GM19025 (cell line): ENCODE data around the gene DRD4.

ENCODE experiments used
- ATAC-seq: cut with Tn5 transposase; IDR thresholded peaks from one replicate; pipeline ENCODE4 v1.9.1; 2021; ENCODE audit warnings: mild to moderate bottlenecking, low read depth, moderate library complexity; ENCODE audit not compliant: unreplicated experiment

DRD4 gene

DNA sequence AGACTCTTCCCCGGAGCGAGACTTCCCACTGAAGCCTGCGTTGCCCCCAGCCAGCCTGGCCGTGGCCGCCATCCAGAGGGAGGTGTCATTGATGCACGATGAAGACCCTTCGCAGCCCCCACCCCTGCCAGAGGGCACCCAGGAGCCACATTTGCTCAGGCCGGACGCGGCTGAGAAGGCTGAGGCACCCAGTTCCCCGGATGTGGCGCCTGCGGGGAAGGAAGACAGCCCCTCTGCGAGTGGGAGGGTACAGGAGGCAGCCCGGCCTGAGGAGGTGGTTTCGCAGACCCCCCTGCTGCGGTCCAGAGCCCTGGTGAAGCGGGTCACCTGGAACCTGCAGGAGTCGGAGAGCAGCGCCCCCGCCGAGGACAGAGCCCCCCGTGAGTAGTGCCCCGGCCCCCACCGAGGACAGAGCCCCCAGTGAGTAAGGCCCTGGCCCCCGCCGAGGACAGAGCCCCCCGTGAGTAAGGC, 27.7 kb upstream of the DRD4 start:
- ATAC-seq = no peak

DNA sequence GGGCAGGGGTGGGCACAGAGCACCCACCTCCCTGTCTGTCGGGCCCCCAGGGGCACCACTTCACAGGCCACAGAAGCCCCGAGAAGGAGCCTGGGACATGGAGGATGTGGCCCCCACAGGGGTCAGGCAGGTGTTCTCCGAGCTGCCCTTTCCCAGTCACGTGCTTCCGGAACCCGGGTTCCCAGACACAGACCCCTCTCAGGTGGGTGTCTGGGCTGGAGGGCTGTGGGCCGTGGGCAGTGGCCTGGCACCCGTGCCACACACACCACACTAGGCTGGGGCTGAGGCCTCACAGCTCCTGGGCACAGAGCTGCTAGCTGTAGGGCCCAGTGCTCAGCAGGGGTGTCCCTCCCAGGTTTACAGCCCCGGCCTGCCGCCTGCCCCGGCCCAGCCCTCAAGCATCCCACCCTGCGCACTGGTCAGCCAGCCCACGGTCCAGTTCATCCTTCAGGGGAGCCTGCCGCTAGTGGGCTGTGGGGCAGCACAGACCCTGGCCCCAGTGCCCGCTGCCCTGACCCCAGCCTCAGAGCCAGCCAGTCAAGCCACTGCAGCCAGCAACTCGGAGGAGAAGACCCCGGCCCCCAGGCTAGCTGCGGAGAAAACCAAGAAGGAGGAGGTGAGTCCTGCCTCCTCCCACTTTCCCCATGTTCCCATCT, 26.8 kb upstream of the DRD4 start:
- no peak for ATAC-seq

DNA sequence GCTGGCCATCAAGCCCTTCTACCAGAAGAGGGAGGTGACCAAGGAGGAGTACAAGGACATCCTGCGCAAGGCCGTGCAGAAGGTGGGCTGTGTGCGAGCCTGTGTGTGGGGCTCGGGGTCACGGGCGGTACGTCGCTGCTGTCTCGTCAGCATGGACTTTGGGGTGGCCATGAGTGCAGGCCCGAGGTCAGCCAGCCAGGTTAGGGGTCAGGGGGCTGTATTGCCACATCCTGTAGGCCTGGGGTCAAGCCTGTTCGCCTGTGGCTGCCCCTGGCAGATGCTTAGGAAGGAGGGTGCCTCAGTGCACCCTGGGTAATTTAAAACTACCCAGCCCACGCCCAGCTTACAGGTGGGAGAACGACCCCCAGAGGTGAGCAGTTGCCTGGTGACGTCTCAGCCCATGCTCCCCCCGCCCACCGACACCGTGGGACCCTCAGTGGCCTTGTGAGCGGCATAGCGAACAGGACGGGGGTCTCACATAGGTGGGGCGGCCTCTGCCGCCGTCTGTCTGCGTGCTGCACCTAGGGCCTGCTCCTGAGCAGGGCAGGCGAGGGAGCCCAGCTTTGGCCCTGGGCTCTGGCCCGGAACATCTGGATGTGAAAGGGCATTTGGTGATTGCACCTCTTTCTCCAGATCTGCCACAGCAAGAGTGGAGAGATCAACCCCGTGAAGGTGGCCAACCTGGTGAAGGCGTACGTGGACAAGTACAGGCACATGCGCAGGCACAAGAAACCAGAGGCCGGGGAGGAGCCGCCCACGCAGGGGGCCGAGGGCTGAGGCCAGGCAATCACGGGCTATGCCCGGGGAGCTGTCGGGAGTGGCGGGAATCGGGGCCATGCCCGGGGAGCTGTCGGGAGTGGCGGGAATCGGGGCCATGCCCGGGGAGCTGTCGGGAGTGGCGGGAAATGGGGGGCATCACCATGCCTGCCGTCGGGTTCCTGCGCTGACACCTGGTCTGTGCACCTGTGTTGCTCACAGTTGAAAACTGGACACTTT, 25.8 kb upstream of the DRD4 start:
- ATAC-seq = no peak

DNA sequence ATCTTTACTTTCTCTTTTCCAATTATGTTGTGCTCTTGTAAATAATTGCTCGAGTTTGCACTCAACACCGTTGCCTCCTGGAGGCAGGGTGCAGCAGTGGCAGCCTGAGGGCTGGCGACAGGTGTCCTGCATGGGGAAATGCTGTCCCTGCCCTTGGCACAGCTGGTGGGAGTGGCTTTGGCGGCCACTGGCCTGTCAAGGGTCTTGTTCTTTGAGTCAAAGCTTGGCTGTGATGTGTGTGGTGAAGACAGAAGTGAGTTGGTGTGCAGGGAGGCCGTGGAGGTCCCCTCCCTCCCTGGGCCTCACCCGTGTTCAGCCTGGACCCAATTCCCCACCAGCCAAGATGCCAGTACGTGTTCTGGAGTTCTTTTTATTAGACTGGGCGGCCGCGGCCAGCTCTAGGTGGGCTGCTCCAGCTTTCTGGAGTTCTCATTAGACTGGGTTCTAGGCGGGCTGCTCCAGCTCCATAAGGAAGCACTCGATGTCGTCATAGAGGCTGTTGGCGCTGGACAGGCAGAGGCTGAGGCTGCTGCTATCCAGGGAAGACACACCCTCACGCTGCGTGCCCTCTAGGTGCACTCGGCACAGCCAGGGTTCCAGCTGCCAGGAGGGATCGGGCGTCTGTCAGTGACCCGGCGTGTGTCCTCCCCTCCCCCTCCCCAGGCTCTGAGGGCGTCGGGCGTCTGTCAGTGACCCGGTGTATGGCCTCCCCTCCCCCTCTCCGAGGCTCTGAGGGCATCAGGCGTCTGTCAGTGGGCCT, 24.7 kb upstream of the DRD4 start:
- ATAC-seq = no peak

DNA sequence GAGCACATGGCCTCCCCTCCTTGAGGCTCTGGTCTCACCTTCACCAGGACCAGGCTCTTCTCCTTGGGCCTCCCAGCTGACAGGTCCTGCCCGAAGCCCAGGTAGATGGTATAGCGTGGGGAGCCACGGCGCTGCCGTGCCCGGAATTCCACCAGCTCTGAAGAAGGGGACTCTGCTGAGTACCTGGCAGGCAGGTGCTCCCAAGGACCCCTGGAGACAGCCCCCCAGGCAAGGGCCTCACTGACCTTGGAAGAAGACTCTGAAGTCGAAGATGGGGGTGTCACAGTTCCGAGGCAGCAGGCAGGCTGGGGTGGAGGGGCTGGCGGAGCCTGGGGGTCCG, 24.1 kb upstream of the DRD4 start:
- no peak for ATAC-seq

DNA sequence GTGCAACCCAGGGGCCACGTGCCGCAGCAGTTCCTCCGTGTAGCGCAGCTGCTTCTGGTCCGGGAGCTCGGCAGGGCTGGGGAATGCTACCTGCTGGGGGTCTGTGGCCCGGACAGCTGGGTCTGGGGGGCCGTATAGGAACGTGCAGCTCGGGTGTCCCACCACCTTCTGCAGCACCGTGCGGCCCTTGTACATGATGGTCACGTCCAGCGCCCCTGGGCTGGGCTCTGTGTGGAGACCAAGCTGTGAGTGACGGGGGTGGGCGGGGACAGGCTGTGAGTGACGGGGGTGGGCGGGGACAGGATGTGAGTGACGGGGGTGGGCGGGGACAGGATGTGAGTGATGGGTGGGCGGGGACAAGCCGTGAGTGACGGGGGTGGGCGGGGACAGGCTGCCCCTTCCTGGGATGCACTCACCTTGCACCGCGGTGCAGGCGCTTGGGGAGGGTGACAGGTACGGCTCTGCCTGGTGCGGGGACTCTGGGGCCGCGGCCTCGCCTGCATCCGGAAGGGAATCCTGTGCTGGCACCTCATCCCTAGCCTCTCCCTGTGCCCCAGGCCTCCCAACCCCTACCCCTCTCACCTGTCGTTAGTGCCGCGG, 23.6 kb upstream of the DRD4 start:
- ATAC-seq = no peak

DNA sequence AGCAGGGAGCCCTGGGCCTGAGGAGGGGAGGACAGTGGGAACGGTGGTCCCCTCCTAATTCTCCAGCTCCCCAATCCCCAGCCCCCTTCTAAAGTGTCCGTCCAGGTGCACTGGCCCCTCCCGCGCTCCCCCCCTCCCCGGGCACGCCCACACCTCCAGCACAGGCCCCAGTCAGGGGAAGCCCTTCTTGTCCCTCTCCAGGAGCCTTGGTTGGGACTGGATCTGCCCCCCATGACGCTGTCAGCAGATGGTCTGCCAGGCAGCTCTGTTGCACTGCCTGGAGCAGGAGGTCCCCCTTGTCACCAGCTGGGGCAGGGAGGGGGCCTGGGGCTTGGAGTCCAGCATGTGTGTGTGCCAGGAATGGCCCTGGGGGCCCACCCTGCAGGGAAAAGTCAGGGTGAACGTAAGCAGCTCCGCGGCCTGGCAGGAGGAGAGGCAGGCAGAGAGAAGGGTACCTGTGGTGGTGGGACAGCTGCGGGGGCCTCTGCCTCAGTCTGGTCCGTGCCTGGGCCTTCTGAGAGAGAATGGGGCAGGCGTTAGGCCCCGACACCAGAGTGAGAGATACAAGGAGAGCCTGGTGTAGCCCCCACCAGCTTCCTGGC, 22.9 kb upstream of the DRD4 start:
- ATAC-seq = no peak

DNA sequence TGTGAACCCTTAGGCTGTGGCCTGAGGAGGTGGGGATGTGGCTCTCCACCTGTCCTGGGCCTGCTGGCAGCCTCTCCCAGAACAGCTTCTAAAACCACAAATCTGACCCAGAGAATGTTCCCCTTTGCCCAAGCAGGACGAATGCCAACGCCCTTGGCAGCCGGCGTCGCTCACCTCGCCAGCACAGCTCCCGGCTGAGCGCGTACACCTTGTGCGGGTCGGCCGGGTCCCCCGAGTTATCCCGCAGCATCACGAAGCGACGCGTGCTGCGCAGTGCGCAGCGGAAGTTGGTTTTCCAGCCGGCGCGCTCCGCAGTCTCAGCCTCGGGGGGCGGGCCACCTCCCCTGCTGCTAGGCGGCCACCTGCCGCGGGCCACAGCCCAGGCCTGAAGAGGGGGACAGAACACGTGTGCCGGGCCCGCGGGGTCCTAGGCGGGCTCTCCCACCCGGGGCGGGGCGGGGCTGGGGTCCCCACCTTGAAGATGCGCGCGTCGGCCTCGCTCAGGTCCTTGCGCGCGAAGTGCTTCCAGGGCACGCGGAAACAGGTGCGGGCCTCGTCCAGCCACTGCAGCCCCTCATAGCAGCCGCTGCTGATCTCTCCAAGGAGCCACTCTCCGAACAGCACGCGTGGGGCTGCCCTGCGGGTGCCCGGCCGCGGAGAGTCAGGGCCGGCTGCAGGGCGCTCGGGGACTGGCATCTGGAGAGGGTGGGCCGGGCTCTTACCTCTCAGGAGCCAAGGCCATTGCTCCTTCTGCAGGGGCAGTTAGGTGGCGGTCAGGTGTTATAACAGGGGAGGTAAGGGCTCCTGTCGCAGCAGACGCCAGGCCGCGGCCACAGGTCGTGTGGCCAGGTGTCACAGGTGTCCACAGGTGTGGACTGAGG, 22.2 kb upstream of the DRD4 start:
- ATAC-seq = no peak

DNA sequence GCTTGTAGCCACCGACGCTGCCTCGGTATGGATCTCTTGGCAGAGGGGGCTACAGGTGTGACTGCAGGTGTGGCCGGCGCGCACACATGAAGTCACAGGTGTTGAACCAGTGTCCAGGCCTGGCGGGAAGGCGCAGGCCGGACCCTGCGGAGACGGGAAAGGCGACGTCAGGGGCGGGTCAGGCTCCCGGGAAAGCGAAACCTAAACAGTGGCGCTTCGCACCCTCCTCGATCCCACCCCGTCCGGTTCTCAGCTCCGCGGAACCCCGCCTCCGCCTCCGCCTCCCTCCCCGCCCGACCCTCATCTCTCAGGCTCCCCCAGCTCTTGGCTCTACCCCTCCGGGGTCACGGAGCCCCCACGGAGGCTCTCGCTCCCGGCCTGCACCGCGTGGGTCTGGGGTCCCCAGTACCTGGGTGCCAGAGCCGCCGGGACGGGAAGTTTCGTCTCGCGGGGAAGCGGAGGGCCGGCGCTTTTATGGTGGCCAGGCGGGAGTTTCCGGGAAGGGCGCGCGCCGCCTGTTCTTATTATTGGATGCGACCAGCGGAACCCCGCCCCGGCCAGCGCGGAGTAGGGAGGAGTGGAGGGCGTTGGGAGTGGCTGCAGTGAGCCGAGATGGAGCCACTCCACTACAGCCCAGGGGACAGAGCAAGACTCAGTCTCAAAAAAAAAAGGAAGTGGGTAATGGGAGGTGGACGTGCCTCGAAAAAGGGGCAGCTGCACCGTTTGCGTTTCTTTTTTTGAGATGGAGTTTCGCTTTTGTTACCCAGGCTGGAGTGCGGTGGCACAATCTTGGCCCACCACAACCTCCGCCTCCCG, 21.4 kb upstream of the DRD4 start, which contains the start of gene IRF7:
TSS of gene IRF7 (minus strand) at position 447 of the 816 bp plus-strand sequence. CDS start 586 bp downstream, outside the sequence.
- ATAC-seq = peak; percentile 74

DNA sequence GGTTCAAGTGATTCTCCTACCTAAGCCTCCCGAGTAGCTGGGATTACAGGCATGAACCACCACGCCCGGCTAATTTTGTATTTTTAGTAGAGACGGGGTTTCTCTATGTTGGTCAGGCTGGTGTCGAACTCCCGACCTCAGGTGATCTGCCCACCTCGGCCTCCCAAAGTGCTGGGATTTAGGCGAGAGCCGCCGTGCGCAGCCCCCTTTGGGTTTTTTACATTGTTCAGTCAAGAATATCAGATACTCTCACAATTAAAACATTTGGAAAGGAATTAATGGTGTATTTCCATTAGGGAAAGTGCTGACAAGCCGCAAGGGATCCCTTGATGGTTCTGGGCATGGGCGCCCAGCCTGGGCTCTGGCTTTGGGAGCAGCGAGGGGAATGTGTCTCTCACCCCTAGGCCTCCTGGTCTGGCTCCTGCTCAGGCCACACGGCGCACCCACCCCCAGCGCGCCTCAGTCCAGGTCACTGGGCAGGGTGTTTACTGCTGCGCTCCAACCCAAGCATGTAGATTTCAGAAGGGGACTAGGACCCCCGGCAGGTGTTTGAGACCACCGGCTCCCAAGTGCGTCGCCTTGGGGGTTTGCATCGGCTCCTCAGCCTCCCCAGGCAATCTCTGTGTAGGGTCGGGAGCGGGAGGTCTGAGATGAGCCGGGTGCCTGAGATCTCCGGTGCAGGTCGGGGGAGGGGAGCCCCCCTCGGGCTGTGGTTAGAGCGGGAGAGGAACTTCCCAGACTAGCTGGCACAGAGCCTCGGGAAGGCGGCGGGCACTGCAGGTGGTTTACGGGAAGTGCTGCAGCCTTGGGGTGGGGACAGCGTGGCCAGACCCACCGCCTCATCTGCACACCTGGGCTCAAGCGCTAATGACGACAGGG, 20.5 kb upstream of the DRD4 start:
- no peak for ATAC-seq

DNA sequence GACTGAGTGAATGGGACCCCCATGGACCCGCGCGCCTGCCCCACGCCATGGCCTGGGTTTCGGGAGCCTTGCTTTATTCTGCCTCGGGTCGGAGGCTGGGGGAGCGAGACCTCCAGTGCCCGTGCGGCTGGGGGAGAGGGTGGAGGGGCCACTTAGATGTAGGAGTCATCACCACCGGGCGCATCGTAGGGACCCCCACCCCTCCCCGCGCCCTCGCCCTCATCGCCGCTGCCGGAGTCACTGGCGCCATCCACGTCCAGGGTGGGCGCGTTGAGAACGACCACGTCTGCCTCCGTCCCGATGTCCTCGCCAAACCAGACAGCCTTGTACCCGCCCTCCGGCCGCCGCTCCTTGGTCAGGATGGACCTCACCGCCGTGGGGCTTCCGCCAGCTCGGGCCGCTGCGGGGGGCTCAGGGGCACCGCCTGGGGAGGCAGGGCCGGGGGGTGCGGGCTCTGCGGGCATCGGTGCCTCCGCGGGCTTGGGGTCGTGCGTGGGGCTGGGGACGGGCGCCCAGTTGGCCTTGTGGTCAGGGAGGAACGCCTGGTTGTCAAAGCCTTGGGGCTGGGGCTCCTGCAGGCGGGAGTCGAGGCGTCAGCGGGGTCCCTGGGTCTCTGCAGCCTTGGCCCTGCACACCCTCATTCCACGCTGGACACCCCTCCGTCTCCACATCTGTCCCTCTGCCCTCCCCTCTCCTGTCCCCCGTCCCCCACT, 19.7 kb upstream of the DRD4 start:
- ATAC-seq = no peak

DNA sequence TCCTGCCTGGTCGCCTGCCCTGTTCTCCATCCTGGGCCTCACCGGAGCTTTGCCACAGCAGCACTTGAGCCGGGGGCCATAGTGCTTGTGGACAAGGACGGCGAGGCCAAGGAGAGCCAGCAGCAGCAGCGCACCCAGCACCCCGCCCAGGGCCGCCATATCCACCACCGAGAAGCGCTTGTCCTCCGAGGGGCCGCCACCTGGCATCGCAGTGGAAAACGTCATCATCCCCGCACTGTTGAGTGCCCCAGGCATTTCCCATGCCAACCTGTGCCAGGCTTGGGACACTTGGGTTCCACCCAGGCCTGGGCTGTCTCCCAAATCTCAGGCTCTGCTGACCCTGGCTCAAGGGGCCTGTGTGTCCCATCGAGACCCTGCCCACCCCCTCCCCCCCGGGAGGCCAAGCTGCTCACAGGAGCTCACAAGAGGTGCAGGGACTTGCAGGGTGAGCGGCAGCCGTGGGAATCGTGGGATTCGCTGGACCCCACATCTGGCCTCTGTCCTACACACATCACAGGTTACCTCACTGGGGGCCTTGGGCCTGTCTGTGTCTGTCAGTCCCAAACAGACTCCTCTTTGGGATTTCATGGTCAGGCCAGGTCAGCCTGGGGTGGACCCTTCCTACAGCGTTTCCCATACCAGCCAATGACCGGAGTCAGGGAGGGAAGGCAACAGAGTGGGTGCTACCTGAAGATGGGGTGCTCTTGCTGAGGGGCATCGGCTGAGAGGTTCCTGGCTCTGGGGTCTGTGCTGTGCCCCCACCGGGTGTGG, 19.0 kb upstream of the DRD4 start:
- ATAC-seq = no peak

DNA sequence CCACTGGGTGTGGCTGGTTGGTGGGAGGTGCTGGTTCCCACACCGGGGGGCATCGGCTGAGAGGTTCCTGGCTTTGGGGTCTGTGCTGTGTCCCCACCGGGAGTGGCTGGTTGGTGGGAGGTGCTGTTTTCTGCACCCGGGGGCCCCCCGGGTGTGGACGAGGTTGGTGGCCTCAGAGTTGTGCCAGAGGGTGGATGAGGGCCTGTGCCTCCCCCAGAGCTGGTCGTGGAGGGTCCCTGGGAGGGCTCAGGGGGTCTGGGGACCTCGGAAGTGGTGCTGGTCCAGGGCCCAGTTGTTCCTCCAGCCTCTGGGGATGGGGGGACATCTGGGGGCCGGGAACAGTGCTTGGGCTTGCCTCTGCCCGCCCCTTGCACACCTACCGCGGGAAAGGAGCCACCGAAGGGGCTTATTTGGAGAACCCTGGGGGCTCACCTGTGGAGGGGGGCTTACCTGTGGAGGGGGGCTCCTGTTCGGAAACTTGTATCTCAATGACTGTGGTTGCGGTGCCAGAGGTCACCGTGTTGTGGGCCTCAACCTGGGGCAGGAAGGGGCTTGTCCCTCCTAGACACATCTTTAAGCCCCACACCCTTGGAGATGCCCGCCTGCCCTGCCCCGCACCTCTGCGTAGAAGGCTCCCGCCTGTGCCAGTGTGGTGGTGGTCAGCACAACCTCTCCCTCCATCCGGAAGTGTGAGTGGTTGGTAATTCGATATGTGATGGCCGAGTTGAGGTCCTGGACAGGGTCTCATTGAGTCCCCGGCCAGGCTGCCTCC, 18.0 kb upstream of the DRD4 start:
- no peak for ATAC-seq

DNA sequence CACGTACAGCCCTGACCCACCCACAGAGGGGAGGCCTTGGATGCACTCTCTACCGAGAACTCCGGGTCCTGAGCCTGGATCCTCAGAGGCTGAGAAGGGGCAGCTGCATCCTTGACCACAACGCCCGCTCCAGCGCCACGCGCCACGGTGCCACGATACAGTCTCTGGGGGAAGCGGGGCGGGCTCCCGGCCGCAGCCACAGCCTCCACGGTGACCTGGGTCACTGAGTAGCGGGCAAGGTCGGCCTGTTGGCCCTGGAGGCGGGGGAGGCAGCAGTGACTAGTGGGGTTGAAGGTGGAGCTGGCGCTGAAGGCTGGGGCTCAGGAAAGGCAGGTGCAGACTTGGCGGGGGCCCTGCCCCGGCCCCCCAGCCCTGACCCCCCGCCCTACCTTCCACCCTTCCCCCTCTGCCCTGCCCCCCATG, 17.4 kb upstream of the DRD4 start:
- ATAC-seq = no peak

DNA sequence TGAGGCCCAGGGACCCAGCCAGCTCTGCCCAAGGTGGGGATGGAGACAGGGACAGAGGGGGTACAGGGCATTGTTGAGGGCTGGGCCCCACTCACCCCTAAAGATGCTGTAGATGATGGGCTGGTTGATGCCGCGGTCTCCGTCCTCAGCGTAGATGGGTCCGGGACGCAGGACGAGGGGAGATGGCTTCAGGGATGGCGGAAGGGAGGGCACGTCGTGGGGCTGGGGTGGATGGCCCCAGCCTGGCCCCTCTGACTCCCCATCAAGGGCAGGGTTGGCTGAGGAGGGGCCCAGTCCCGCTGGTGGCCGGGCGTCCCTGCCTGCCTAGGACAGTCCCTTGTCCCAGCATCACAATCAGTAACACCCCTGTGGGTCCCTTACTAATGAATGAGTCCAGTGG, 16.9 kb upstream of the DRD4 start:
- ATAC-seq = no peak
